AG04449 (cell line): ENCODE data around the gene RAP1GAP2.

Experiments
- CTCF ChIA-PET: fragments of 350-600 bp; formaldehyde crosslinking; extraction: SDS; loops from one replicate; lab custom pipeline; 2021; ENCODE audit warnings: antibody characterized with exemption; lab: Yijun Ruan, JAX
- POLR2A ChIA-PET: fragments of 400-600, 350-600 bp; formaldehyde crosslinking; extraction: SDS; loops from one replicate; lab custom pipeline; 2020; ENCODE audit warnings: antibody characterized with exemption, inconsistent platforms; lab: Yijun Ruan, JAX
- DNase-seq: peaks from one replicate; pipeline ENCODE4 v3.0.0-alpha.2; 2010; ENCODE audit warnings: low read depth, low spot score
- H3K4me3 ChIP-seq: 2 replicates; pipeline ENCODE4 v1.5.1; 2011; ENCODE audit warnings: low read depth, mild to moderate bottlenecking, control low read depth, low read length
- CTCF ChIP-seq: IDR thresholded peaks from one replicate; pipeline ENCODE4 v1.5.1; 2011; ENCODE audit warnings: mild to moderate bottlenecking, moderate library complexity, low read length, control low read depth, inconsistent platforms; ENCODE audit not compliant: insufficient read depth; ENCODE audit errors: missing control alignments

The RAP1GAP2 gene

GRCh38 chr17:2925011-2925410 is 128.8 kb downstream of the RAP1GAP2 start:
- ChIA-PET CTCF (no interaction called here), POLR2A (no interaction called here)
- TF ChIP-seq CTCF: no peak
- DNase-seq: no peak
- H3K4me3 ChIP-seq: no peak overlapping the region

- CTCF ChIA-PET: interaction anchor here (1.1 kb wide), 1 partner anchor 97 kb away, joined by 3 read pairs; no protein-coding TSS in a partner anchor
- no peak for TF ChIP-seq CTCF
- DNase-seq: no peak
- H3K4me3 ChIP-seq: no peak overlapping the region
- POLR2A ChIA-PET: no interaction called here
Observed at GRCh38 chr17:2926019-2926650, 129.9 kb downstream of the RAP1GAP2 start.

- no peak for TF ChIP-seq CTCF
- no peak overlapping the region for H3K4me3 ChIP-seq
- ChIA-PET CTCF (interaction anchor here (0.5 kb wide), 1 partner anchor 84 kb away, joined by 5 read pairs; no protein-coding TSS in a partner anchor), POLR2A (no interaction called here)
- DNase-seq: no peak
Observed at GRCh38 chr17:2928294-2928890, 132.2 kb downstream of the RAP1GAP2 start.

GRCh38 chr17:2929881-2930533 is 133.8 kb downstream of the RAP1GAP2 start:
- TF ChIP-seq CTCF: peak; percentile 38
- ChIA-PET CTCF (interaction anchor here (0.9 to 1.3 kb wide), 2 partner anchors 78 to 100 kb away, joined by 3 read pairs; no protein-coding TSS in a partner anchor), POLR2A (no interaction called here)
- H3K4me3 ChIP-seq: no peak overlapping the region
- DNase-seq: no peak

DNA sequence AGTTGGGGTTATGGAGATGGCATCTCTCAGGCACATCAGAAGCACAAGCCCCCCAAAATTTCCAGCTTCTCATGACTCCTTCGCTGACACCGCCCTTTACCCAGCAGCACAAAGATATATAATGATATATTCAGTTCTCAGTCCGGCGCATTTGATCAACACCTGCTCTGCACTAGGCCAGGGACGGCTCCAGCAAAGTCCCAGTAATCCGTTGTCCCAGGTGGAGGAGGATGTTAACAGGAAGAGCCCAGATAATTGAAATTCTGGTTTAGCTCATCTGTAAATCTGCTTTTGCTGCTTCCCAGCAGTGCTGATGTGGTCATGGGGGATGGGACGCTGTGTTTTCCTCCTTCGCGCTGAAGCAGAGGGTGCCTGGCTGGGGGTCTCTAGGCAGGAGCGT is 135.6 kb downstream of the RAP1GAP2 start:
- TF ChIP-seq CTCF: no peak
- ChIA-PET CTCF (no interaction called here), POLR2A (no interaction called here)
- H3K4me3 ChIP-seq: no peak overlapping the region
- no peak for DNase-seq

DNA sequence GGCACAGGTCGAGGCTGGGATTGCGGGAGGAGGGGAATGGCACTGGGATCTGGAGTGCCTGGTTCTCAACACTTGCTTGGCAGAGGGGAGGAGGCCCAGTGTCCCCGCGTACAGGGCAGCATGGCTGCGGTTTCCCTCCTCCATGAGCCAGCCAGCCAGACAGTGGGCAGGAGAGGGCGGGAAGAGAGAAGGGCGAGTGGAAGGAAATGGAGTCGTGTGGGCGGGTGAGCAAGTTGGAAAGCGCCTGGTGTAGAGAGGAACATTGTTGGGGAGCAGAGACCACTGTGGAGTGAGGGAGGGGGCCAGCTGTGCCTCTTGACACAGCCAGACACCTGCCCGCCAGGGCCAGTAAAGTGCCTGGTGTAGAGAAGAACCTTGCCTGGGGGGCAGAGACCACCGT is 136.7 kb downstream of the RAP1GAP2 start:
- ChIA-PET POLR2A (no interaction called here), CTCF (no interaction called here)
- TF ChIP-seq CTCF: no peak
- no peak overlapping the region for H3K4me3 ChIP-seq
- DNase-seq: no peak
